ENCODE measurements around the gene FRMD8. TPM values are rescaled to one million over a fixed set of nuclear protein-coding genes. Genes with fewer than 3 reads are reported as not detected.

FRMD8 gene
- total RNA-seq, 1 donor from 2014 or later = 11.1 TPM

DNA sequence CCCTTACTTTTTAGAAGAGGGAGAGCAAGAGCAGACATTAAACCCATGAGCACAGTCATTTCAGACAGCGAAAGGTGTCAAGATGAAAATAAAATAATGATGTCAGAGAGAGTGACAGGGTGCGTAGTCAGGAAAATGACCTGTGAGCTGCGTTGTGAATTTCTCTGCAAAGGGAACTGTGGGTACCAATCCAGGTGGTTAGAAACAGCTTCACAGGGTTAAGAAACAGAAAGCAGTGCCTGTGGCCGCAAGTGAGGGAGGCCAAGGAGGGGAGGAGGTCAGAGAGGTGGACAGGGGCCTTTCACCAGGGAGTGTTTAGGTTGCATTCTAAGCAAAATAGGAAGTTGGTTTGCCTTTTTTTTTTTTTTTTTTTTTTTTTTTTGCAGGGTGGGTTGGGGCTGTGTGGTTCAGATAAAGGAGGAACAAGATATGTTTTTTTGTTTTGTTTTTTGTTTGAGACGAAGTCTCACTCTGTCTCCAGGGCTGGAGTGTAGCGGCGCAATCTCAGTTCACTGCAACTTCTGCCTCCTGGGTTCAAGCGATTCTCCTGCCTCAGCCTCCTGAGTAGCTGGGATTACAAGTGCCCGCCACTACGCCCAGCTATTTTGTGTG lies 24.0 kb upstream of the FRMD8 start:
- peaks cover 7% of the 10 kb centered on the region for H3K4me1 Mint-ChIP-seq (ENCODE audit: low read depth, unreplicated experiment)
- H3K4me3 Mint-ChIP-seq (ENCODE audit: unreplicated experiment) = peak overlapping the region; percentile 4
- no peak overlapping the region for H3K27ac Mint-ChIP-seq (ENCODE audit: unreplicated experiment)
- TF ChIP-seq, protein P1, sequence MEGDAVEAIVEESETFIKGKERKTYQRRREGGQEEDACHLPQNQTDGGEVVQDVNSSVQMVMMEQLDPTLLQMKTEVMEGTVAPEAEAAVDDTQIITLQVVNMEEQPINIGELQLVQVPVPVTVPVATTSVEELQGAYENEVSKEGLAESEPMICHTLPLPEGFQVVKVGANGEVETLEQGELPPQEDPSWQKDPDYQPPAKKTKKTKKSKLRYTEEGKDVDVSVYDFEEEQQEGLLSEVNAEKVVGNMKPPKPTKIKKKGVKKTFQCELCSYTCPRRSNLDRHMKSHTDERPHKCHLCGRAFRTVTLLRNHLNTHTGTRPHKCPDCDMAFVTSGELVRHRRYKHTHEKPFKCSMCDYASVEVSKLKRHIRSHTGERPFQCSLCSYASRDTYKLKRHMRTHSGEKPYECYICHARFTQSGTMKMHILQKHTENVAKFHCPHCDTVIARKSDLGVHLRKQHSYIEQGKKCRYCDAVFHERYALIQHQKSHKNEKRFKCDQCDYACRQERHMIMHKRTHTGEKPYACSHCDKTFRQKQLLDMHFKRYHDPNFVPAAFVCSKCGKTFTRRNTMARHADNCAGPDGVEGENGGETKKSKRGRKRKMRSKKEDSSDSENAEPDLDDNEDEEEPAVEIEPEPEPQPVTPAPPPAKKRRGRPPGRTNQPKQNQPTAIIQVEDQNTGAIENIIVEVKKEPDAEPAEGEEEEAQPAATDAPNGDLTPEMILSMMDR (IDR thresholded peaks at IDR 0.05; ENCODE audit: partially characterized antibody, unreplicated experiment) = no peak
- peaks cover 1% of the 10 kb centered on the region for H3K27me3 Mint-ChIP-seq (ENCODE audit: unreplicated experiment)
- DNase-seq = no peak
- H3K9me3 Mint-ChIP-seq (ENCODE audit: unreplicated experiment) = peaks cover 1% of the 10 kb centered on the region
- no peaks in the 10 kb centered on the region for H3K36me3 Mint-ChIP-seq (ENCODE audit: unreplicated experiment)

DNA sequence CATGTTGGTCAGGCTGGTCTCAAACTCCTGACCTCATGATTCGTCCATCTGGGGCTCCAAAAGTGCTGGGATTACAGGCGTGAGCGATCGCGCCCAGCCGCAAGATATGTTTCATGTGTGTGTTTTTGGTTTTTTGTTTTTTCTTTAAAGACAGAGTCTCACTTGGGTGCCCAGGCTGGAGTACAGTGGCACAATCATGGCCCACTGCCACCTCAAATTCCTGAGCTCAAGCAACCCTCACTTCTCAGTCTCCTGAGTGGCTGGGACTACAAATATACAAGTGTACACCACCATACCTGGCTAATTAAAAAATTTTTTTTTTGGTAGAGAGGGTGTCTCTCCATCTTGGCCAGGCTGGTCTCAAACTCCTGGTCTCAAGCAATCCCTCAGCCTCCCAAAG lies 23.5 kb upstream of the FRMD8 start:
- Mint-ChIP-seq H3K27ac (ENCODE audit: unreplicated experiment) (no peak overlapping the region), H3K4me1 (ENCODE audit: low read depth, unreplicated experiment) (peaks cover 7% of the 10 kb centered on the region), H3K36me3 (ENCODE audit: unreplicated experiment) (no peaks in the 10 kb centered on the region), H3K27me3 (ENCODE audit: unreplicated experiment) (peaks cover 1% of the 10 kb centered on the region), H3K9me3 (ENCODE audit: unreplicated experiment) (peaks cover under 1% of the 10 kb centered on the region), H3K4me3 (ENCODE audit: unreplicated experiment) (no peak overlapping the region)
- TF ChIP-seq, protein P1 (IDR thresholded peaks at IDR 0.05; ENCODE audit: partially characterized antibody, unreplicated experiment) = no peak
- DNase-seq = no peak

DNA sequence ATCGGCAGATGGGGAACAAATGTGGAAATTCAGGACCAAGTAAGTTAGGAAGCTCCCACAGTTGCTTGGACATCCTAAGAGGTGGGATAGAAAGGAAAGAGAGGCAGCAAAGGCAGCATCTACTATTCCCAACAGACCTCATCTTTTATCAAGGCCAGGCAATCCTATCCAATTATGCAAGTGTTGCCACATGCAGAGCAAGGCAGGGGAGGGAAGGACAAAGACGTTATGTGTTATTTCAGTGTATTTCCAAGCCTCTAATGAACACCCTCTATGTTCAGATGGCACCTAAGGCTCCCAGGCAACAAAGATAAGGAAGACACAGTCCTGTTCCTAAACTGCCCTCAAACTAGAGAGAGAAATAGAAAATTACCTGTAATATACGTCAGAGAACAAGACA lies 22.7 kb upstream of the FRMD8 start:
- Mint-ChIP-seq H3K36me3 (ENCODE audit: unreplicated experiment) (no peaks in the 10 kb centered on the region), H3K27me3 (ENCODE audit: unreplicated experiment) (peaks cover 1% of the 10 kb centered on the region), H3K4me3 (ENCODE audit: unreplicated experiment) (peak overlapping the region; percentile 1), H3K4me1 (ENCODE audit: low read depth, unreplicated experiment) (peaks cover 7% of the 10 kb centered on the region), H3K27ac (ENCODE audit: unreplicated experiment) (peak overlapping the region; percentile 70), H3K9me3 (ENCODE audit: unreplicated experiment) (no peaks in the 10 kb centered on the region)
- TF ChIP-seq, protein P1 (IDR thresholded peaks at IDR 0.05; ENCODE audit: partially characterized antibody, unreplicated experiment) = no peak
- no peak for DNase-seq

GRCh38 chr11:65366340-65366773 lies 20.1 kb upstream of the FRMD8 start:
- DNase-seq = no peak
- Mint-ChIP-seq H3K27me3 (ENCODE audit: unreplicated experiment) (peaks cover 1% of the 10 kb centered on the region), H3K4me1 (ENCODE audit: low read depth, unreplicated experiment) (peaks cover 7% of the 10 kb centered on the region), H3K4me3 (ENCODE audit: unreplicated experiment) (no peak overlapping the region), H3K9me3 (ENCODE audit: unreplicated experiment) (peaks cover 2% of the 10 kb centered on the region), H3K27ac (ENCODE audit: unreplicated experiment) (no peak overlapping the region), H3K36me3 (ENCODE audit: unreplicated experiment) (no peaks in the 10 kb centered on the region)
- TF ChIP-seq, protein P1 (IDR thresholded peaks at IDR 0.05; ENCODE audit: partially characterized antibody, unreplicated experiment) = peak; percentile 80

DNA sequence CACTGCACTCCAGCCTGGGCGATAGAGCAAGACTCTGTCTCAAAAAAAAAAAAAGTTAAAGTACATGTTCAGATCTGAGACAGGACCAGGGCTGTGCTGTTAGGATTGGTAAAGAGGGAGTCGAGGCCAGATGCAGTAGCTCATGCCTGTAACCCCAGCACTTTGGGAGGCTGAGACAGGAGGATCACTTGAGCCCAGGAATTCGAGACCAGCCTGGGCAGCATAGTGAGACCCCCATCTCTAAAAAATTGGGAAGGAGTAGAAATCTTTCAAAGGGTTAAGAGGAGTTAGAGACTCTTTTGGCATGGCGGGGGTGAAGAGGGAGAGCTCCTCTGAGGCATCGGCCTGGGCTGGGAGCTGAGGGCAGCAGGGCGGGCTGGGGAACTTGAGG lies 15.8 kb upstream of the FRMD8 start:
- Mint-ChIP-seq H3K4me1 (ENCODE audit: low read depth, unreplicated experiment) (peaks cover 3% of the 10 kb centered on the region), H3K9me3 (ENCODE audit: unreplicated experiment) (peaks cover 2% of the 10 kb centered on the region), H3K27me3 (ENCODE audit: unreplicated experiment) (peaks cover 3% of the 10 kb centered on the region), H3K27ac (ENCODE audit: unreplicated experiment) (no peak overlapping the region), H3K36me3 (ENCODE audit: unreplicated experiment) (no peaks in the 10 kb centered on the region), H3K4me3 (ENCODE audit: unreplicated experiment) (no peak overlapping the region)
- no peak for DNase-seq
- TF ChIP-seq, protein P1 (IDR thresholded peaks at IDR 0.05; ENCODE audit: partially characterized antibody, unreplicated experiment) = no peak

All from glutamatergic neuron (in vitro differentiated cells).